Panc1 (cell line): ENCODE measurements around the gene B4GALT5. TPM values are rescaled to one million over a fixed set of nuclear protein-coding genes. Genes with fewer than 3 reads are reported as not detected.

ENCODE experiments used
- ATAC-seq: fragments of 200-7000 bp; cut with Tn5 transposase; 2 replicates; pipeline ENCODE4 v1.9.1; 2020; ENCODE audit warnings: mild to moderate bottlenecking, moderate library complexity
- BruUV-seq: library from RNA; stranded (reverse); fragments of 400-500 nt; replicated peaks from 2 replicates; lab custom pipeline; 2021; lab: Mats Ljungman, UMichigan
- CTCF ChIA-PET: fragments of 300-600 bp; sonication (Branson Sonifier 250); formaldehyde crosslinking; loops from one replicate; lab custom pipeline; 2022; ENCODE audit warnings: antibody characterized with exemption; lab: Charles Lee
- POLR2A ChIA-PET: fragments of 300-600 bp; sonication (Branson Sonifier 250); formaldehyde crosslinking; loops from one replicate; lab custom pipeline; 2022; ENCODE audit warnings: antibody characterized with exemption; lab: Charles Lee
- DNase-seq: peaks from one replicate; pipeline ENCODE4 v3.0.0-alpha.2; 2010; ENCODE audit warnings: low read depth, low spot score
- H3K27ac ChIP-seq: 2 replicates; pipeline ENCODE4 v1.5.1; 2011; ENCODE audit warnings: mild to moderate bottlenecking, low read length, inconsistent platforms
- H3K27me3 ChIP-seq: fragments of 200-500 bp; sonication (Bioruptor generic); 2 replicates; pipeline ENCODE4 v1.6.0; 2014; ENCODE audit warnings: low read length, inconsistent platforms; ENCODE audit not compliant: control insufficient read depth, insufficient read depth
- H3K36me3 ChIP-seq: fragments of 200-500 bp; sonication (Bioruptor generic); 2 replicates; pipeline ENCODE4 v1.5.1; 2014; ENCODE audit warnings: inconsistent platforms, mild to moderate bottlenecking, low read length, moderate library complexity; ENCODE audit not compliant: control insufficient read depth, insufficient read depth
- H3K4me1 ChIP-seq: 2 replicates; pipeline ENCODE4 v1.5.1; 2011; ENCODE audit warnings: inconsistent platforms, mild to moderate bottlenecking, low read length, moderate library complexity; ENCODE audit not compliant: control insufficient read depth, insufficient read depth
- H3K4me3 ChIP-seq, 2 experiments: 2 replicates each; pipeline ENCODE4 v1.5.1; 2011 to 2012; ENCODE audit warnings: low read depth in 2 of 2, low read length in 2 of 2, mild to moderate bottlenecking in 2 of 2, inconsistent platforms in 1 of 2, moderate library complexity in 1 of 2
- H3K9me3 ChIP-seq: fragments of 200-500 bp; sonication (Bioruptor generic); 2 replicates; pipeline ENCODE4 v1.5.1; 2014; ENCODE audit warnings: low read depth, mild to moderate bottlenecking, inconsistent platforms, low read length, moderate library complexity; ENCODE audit not compliant: control insufficient read depth, insufficient read depth
- POLR2AphosphoS5 ChIP-seq: IDR thresholded peaks from 2 replicates; pipeline ENCODE4 v1.6.1; 2012; ENCODE audit warnings: mild to moderate bottlenecking, low read depth, low read length, moderate library complexity
- SIN3A ChIP-seq: IDR thresholded peaks from 2 replicates; pipeline ENCODE4 v1.6.1; 2012; ENCODE audit warnings: low read depth, mild to moderate bottlenecking, low read length, moderate library complexity, borderline replicate concordance; ENCODE audit not compliant: insufficient read depth
- TCF7L2 ChIP-seq: IDR thresholded peaks from 2 replicates; pipeline ENCODE4 v1.6.1; 2011; ENCODE audit warnings: mild to moderate bottlenecking, low read depth, low read length, inconsistent platforms
- in situ Hi-C: cut with HindIII; loops from 2 replicates; pipeline ENCODE4 v1.10.0; 2016; ENCODE audit warnings: low sequenced_read_pairs, low pct_unique_long_range_greater_than_20kb
- intact Hi-C: fragments of 100-400 bp; cut with micrococcal nuclease; formaldehyde crosslinking; loops from one replicate; pipeline ENCODE4 v1.10.0; 2022; ENCODE audit not compliant: unreplicated experiment
- total RNA-seq: library from RNA; stranded (reverse); gene quantifications from one replicate; pipeline ENCODE4 v1.2.1, GENCODE V29; 2021; ENCODE audit not compliant: unreplicated experiment
- TF ChIP-seq, protein P1 (sequence below): fragments of 450-650 bp; IDR thresholded peaks from 2 replicates; pipeline ENCODE4 v1.5.1; 2017; ENCODE audit warnings: mild to moderate bottlenecking
- TF ChIP-seq, protein P2 (sequence below), 2 experiments: IDR thresholded peaks; 2 replicates each; pipeline ENCODE4 v1.6.1; 2011 to 2012; ENCODE audit warnings: low read depth in 2 of 2, control low read depth in 1 of 2, low read length in 1 of 2, mild to moderate bottlenecking in 1 of 2, moderate library complexity in 1 of 2; ENCODE audit not compliant: insufficient read depth in 1 of 2

B4GALT5 gene
- total RNA-seq, 1 experiment from 2014 or later: 40.0 TPM

DNA sequence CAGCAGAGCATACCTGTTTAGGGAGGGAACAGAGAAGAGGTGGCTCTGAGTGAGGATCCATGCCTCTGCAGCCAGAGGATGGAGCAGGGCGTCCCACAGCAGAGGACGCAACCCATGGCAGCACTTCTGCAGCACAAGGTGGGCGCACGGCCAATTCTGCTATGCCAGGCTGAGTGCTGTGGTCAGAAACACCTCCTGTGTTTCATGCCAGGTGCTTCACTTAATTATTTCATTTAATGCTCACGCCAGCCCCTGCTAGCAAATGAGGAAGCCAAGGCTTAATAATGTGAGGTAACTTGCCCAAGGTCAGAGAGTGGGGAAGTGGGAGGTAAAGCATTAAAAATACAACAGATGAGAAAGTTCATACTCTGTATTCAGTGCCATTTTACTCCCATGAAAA is 77.2 kb downstream of the B4GALT5 start:
- DNase-seq (no peak), ATAC-seq (no peak)
- ChIA-PET CTCF (no interaction called here), POLR2A (no interaction called here)
- Histone ChIP-seq H3K4me1 (no peaks in the 10 kb centered on the region), H3K4me3 (no peak overlapping the region), H3K27ac (no peak overlapping the region), H3K9me3 (no peaks in the 10 kb centered on the region), H3K27me3 (no peaks in the 10 kb centered on the region), H3K36me3 (peaks cover 28% of the 10 kb centered on the region)
- in situ Hi-C loops: no loop called here
- intact Hi-C loops: no loop called here
- no TSS peak for BruUV-seq
- TF ChIP-seq, protein P1, sequence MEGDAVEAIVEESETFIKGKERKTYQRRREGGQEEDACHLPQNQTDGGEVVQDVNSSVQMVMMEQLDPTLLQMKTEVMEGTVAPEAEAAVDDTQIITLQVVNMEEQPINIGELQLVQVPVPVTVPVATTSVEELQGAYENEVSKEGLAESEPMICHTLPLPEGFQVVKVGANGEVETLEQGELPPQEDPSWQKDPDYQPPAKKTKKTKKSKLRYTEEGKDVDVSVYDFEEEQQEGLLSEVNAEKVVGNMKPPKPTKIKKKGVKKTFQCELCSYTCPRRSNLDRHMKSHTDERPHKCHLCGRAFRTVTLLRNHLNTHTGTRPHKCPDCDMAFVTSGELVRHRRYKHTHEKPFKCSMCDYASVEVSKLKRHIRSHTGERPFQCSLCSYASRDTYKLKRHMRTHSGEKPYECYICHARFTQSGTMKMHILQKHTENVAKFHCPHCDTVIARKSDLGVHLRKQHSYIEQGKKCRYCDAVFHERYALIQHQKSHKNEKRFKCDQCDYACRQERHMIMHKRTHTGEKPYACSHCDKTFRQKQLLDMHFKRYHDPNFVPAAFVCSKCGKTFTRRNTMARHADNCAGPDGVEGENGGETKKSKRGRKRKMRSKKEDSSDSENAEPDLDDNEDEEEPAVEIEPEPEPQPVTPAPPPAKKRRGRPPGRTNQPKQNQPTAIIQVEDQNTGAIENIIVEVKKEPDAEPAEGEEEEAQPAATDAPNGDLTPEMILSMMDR: no peak
- TF ChIP-seq, protein P2, sequence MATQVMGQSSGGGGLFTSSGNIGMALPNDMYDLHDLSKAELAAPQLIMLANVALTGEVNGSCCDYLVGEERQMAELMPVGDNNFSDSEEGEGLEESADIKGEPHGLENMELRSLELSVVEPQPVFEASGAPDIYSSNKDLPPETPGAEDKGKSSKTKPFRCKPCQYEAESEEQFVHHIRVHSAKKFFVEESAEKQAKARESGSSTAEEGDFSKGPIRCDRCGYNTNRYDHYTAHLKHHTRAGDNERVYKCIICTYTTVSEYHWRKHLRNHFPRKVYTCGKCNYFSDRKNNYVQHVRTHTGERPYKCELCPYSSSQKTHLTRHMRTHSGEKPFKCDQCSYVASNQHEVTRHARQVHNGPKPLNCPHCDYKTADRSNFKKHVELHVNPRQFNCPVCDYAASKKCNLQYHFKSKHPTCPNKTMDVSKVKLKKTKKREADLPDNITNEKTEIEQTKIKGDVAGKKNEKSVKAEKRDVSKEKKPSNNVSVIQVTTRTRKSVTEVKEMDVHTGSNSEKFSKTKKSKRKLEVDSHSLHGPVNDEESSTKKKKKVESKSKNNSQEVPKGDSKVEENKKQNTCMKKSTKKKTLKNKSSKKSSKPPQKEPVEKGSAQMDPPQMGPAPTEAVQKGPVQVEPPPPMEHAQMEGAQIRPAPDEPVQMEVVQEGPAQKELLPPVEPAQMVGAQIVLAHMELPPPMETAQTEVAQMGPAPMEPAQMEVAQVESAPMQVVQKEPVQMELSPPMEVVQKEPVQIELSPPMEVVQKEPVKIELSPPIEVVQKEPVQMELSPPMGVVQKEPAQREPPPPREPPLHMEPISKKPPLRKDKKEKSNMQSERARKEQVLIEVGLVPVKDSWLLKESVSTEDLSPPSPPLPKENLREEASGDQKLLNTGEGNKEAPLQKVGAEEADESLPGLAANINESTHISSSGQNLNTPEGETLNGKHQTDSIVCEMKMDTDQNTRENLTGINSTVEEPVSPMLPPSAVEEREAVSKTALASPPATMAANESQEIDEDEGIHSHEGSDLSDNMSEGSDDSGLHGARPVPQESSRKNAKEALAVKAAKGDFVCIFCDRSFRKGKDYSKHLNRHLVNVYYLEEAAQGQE (IDR thresholded peaks at IDR 0.05; ENCODE audit: insufficient read depth in 1 of 2, low read depth in 2 of 2, low read length in 1 of 2): no peak
- TF ChIP-seq TCF7L2 (no peak), POLR2AphosphoS5 (no peak), SIN3A (no peak)

DNA sequence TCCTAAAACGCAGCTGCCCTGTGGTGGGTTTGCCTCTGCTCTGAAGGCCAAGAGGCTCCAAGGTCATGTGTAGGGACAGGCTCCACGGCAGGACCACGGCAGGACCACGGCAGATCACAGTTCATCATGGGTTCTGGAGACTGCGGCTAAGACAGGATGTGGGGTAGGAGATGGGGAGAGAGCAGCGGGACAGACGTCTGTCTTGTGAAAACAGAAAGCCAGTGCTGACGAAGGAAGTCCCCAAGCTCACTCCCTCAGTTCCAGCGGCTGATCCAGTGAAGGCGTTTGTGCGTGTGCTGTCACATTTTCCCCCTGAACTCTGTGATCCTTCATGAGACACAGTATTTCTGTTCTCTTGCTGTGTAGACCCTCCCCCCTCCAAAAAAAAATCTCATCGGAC is 77.8 kb downstream of the B4GALT5 start:
- BruUV-seq: no TSS peak

More for the DNA sequence above, 77.8 kb downstream of the B4GALT5 start:
- in situ Hi-C loops (no loop called here), intact Hi-C loops (no loop called here)
- Histone ChIP-seq H3K36me3 (peaks cover 28% of the 10 kb centered on the region), H3K27ac (no peak overlapping the region), H3K9me3 (no peaks in the 10 kb centered on the region), H3K4me3 (no peak overlapping the region), H3K4me1 (no peaks in the 10 kb centered on the region; the same call in 1 of the 2 replicates), H3K27me3 (no peaks in the 10 kb centered on the region)
- no peak for DNase-seq
- CTCF ChIA-PET: no interaction called here
- POLR2A ChIA-PET: no interaction called here
- TF ChIP-seq TCF7L2: no peak
- TF ChIP-seq, protein P1: no peak
- TF ChIP-seq, protein P2 (IDR thresholded peaks at IDR 0.05; ENCODE audit: insufficient read depth in 1 of 2, low read depth in 2 of 2, low read length in 1 of 2): no peak
- no peak for ATAC-seq
